Nucleus accumbens (tissue), 56 donors: ENCODE data around the gene GRID1.
"Not testable (repeated sequence)": the region's sequence is repeated elsewhere in the genome, so short reads cannot be mapped to it uniquely, and the experiment has no call there.

Experiments used
- DNase-seq, 56 donors: peaks; one replicate each; lab custom pipeline; 2025; lab: John Stamatoyannopoulos, UW

The GRID1 gene

GRCh38 chr10:85851325-85851724 is 515.3 kb downstream of the GRID1 start:
- no peak for DNase-seq

- no peak for DNase-seq
Observed at GRCh38 chr10:85850736-85851135, 515.9 kb downstream of the GRID1 start.

- peak in 4 of 56 donors; percentile 9 to 25 (median 14) for DNase-seq
Observed at GRCh38 chr10:85849315-85849714, 517.3 kb downstream of the GRID1 start.

GRCh38 chr10:85848756-85849155 is 517.8 kb downstream of the GRID1 start:
- no peak for DNase-seq

- DNase-seq, result no peak
Observed at GRCh38 chr10:85847085-85847484, 519.5 kb downstream of the GRID1 start.

GRCh38 chr10:85838660-85839059 is 527.9 kb downstream of the GRID1 start:
- DNase-seq, result not testable (repeated sequence)

GRCh38 chr10:85832988-85833387 is 533.6 kb downstream of the GRID1 start:
- no peak for DNase-seq

- no peak for DNase-seq
Observed at GRCh38 chr10:85831422-85831821, 535.2 kb downstream of the GRID1 start.

- no peak for DNase-seq
Observed at GRCh38 chr10:85826377-85826776, 540.2 kb downstream of the GRID1 start.

GRCh38 chr10:85811405-85811804 is 555.2 kb downstream of the GRID1 start:
- no peak for DNase-seq

- DNase-seq, result no peak
Observed at GRCh38 chr10:85810674-85811073, 555.9 kb downstream of the GRID1 start.

- no peak for DNase-seq
Observed at GRCh38 chr10:85795460-85795859, 571.1 kb downstream of the GRID1 start.

- DNase-seq, result no peak
Observed at GRCh38 chr10:85794553-85794952, 572.0 kb downstream of the GRID1 start.

- no peak for DNase-seq
Observed at GRCh38 chr10:85792533-85792858, 574.1 kb downstream of the GRID1 start.

- peak in 2 of 56 donors; percentile 14 to 25 for DNase-seq
Observed at GRCh38 chr10:85791818-85792532, 574.6 kb downstream of the GRID1 start.

- DNase-seq, result no peak
Observed at GRCh38 chr10:85789982-85790789, 576.4 kb downstream of the GRID1 start.

- no peak for DNase-seq
Observed at GRCh38 chr10:85789125-85789524, 577.5 kb downstream of the GRID1 start.

GRCh38 chr10:85788570-85788969 is 578.0 kb downstream of the GRID1 start:
- no peak for DNase-seq

- no peak for DNase-seq
Observed at GRCh38 chr10:85787881-85788280, 578.7 kb downstream of the GRID1 start.

- no peak for DNase-seq
Observed at GRCh38 chr10:85787393-85787792, 579.2 kb downstream of the GRID1 start.

- DNase-seq, result peak in 6 of 56 donors; percentile 8 to 50 (median 16)
Observed at GRCh38 chr10:85786401-85786899, 580.1 kb downstream of the GRID1 start.

GRCh38 chr10:85784792-85785191 is 581.8 kb downstream of the GRID1 start:
- DNase-seq, result no peak
